Measurements from ENCODE around the gene RPL12. TPM values are rescaled to one million over a fixed set of nuclear protein-coding genes. Genes with fewer than 3 reads are reported as not detected.

Gene RPL12
- total and polyA plus RNA-seq, 2 donors (not counting 1 experiment from before 2014, with no cell fraction given), result 1,334 to 3,459 TPM

GRCh38 chr9:127473501-127473900 is 22.3 kb upstream of the RPL12 start:
- Histone ChIP-seq H3K36me3 (replicated peaks in 1 of 2; ENCODE audit: control extremely low read depth in 1 of 2, control insufficient read depth in 1 of 2, extremely low read depth in 1 of 2, insufficient read depth in 2 of 2, low read length in 1 of 2) (peaks cover 0 to 25% of the 10 kb centered on the region in 2 experiments), H3K79me2 (ENCODE audit: control insufficient read depth, insufficient read depth, low read length) (no peaks in the 10 kb centered on the region), H2AFZ (ENCODE audit: insufficient read depth, low read depth, low read length, poor library complexity, severe bottlenecking) (no peak overlapping the region), H3K9ac (ENCODE audit: low read length) (no peak overlapping the region), H3K27me3 (replicated peaks in 1 of 4; ENCODE audit: control extremely low read depth in 1 of 4, control insufficient read depth in 3 of 4, insufficient read depth in 4 of 4, low read length in 3 of 4) (no peaks in the 10 kb centered on the region), H3K9me3 (ENCODE audit: control extremely low read depth in 1 of 3, control insufficient read depth in 2 of 3, insufficient read depth in 1 of 3, low read length in 2 of 3) (no peaks in the 10 kb centered on the region), H3K4me3 (ENCODE audit: control extremely low read depth in 1 of 5, extremely low read depth in 1 of 5, insufficient read depth in 1 of 5, low read depth in 2 of 5, low read length in 4 of 5) (no peak overlapping the region), H3K4me2 (replicated peaks; ENCODE audit: low read depth, low read length, poor library complexity, severe bottlenecking) (no peak overlapping the region), H3K4me1 (ENCODE audit: control insufficient read depth in 2 of 2, insufficient read depth in 2 of 2, low read length in 2 of 2) (no peaks in the 10 kb centered on the region), H4K20me1 (ENCODE audit: control insufficient read depth, insufficient read depth, low read length, poor library complexity, severe bottlenecking) (no peaks in the 10 kb centered on the region), H3K27ac (ENCODE audit: low read length in 2 of 2) (no peak overlapping the region)
- no peaks in the 10 kb centered on the region for H3K4me1 Mint-ChIP-seq
- no peak overlapping the region for H3K4me3 Mint-ChIP-seq
- DNase-seq (peak; percentile 5), ATAC-seq (ENCODE audit: low read depth) (no peak)
- CTCF ChIA-PET, result no interaction called here
- no peaks in the 10 kb centered on the region for H3K27me3 Mint-ChIP-seq
- POLR2A ChIA-PET, result no interaction called here
- no peak overlapping the region for H3K27ac Mint-ChIP-seq
- TF ChIP-seq EZH2 (IDR thresholded peaks at IDR 0.05; ENCODE audit: borderline replicate concordance, insufficient read depth, low read depth, low read length, poor library complexity, severe bottlenecking), result no peak
- H3K9me3 Mint-ChIP-seq (ENCODE audit: insufficient read depth), result no peaks in the 10 kb centered on the region
- WGBS (ENCODE audit: insufficient coverage), result 98% methylated on average over 5 of the region's 10 CpGs
- intact Hi-C loops (cut with micrococcal nuclease), result no loop called here

GRCh38 chr9:127470662-127471061 is 19.5 kb upstream of the RPL12 start:
- 100% methylated on average over 1 of the region's 3 CpGs for WGBS (ENCODE audit: insufficient coverage)
- DNase-seq (no peak), ATAC-seq (ENCODE audit: low read depth) (no peak)
- H3K27ac ChIP-seq (ENCODE audit: low read length in 2 of 2), result no peak overlapping the region
- ChIA-PET CTCF (no interaction called here), POLR2A (no interaction called here)
- H3K79me2 ChIP-seq (ENCODE audit: control insufficient read depth, insufficient read depth, low read length), result no peaks in the 10 kb centered on the region
- H3K4me1 ChIP-seq (ENCODE audit: control insufficient read depth in 2 of 2, insufficient read depth in 2 of 2, low read length in 2 of 2), result no peaks in the 10 kb centered on the region
- H2AFZ ChIP-seq (ENCODE audit: insufficient read depth, low read depth, low read length, poor library complexity, severe bottlenecking), result no peak overlapping the region
- no peak overlapping the region for H3K4me2 ChIP-seq (replicated peaks; ENCODE audit: low read depth, low read length, poor library complexity, severe bottlenecking)
- no peak overlapping the region for H3K4me3 ChIP-seq (ENCODE audit: control extremely low read depth in 1 of 5, extremely low read depth in 1 of 5, insufficient read depth in 1 of 5, low read depth in 2 of 5, low read length in 4 of 5)
- H3K4me3 Mint-ChIP-seq, result no peak overlapping the region
- H3K27me3 Mint-ChIP-seq, result no peaks in the 10 kb centered on the region
- no peaks in the 10 kb centered on the region for H4K20me1 ChIP-seq (ENCODE audit: control insufficient read depth, insufficient read depth, low read length, poor library complexity, severe bottlenecking)
- intact Hi-C loops (cut with micrococcal nuclease), result no loop called here
- H3K9me3 ChIP-seq (ENCODE audit: control extremely low read depth in 1 of 3, control insufficient read depth in 2 of 3, insufficient read depth in 1 of 3, low read length in 2 of 3), result no peaks in the 10 kb centered on the region
- no peak overlapping the region for H3K27ac Mint-ChIP-seq
- no peak overlapping the region for H3K9ac ChIP-seq (ENCODE audit: low read length)
- H3K4me1 Mint-ChIP-seq, result no peaks in the 10 kb centered on the region
- no peaks in the 10 kb centered on the region for H3K9me3 Mint-ChIP-seq (ENCODE audit: insufficient read depth)
- peaks cover 0 to 32% of the 10 kb centered on the region in 2 experiments for H3K36me3 ChIP-seq (replicated peaks in 1 of 2; ENCODE audit: control extremely low read depth in 1 of 2, control insufficient read depth in 1 of 2, extremely low read depth in 1 of 2, insufficient read depth in 2 of 2, low read length in 1 of 2)
- TF ChIP-seq EZH2 (IDR thresholded peaks at IDR 0.05; ENCODE audit: borderline replicate concordance, insufficient read depth, low read depth, low read length, poor library complexity, severe bottlenecking), result no peak
- TF ChIP-seq CTCF (IDR thresholded peaks at IDR 0.05), result no peak
- no peaks in the 10 kb centered on the region for H3K27me3 ChIP-seq (replicated peaks in 1 of 4; ENCODE audit: control extremely low read depth in 1 of 4, control insufficient read depth in 3 of 4, insufficient read depth in 4 of 4, low read length in 3 of 4)
